IMR-90 (cell line): ENCODE measurements around the gene GNA15. TPM values are rescaled to one million over a fixed set of nuclear protein-coding genes. Genes with fewer than 3 reads are reported as not detected.

Experiments used
- ATAC-seq: fragments of 200-7000 bp; cut with Tn5 transposase; 2 replicates; pipeline ENCODE4 v1.9.1; 2020; ENCODE audit warnings: low read depth, mild to moderate bottlenecking, moderate library complexity
- BruUV-seq: library from RNA; stranded (reverse); fragments of 400-500 nt; replicated peaks from 2 replicates; lab custom pipeline; 2021; lab: Mats Ljungman, UMichigan
- CTCF ChIA-PET: fragments of 300-600 bp; formaldehyde crosslinking; extraction: SDS; loops from one replicate; lab custom pipeline; 2021; ENCODE audit warnings: antibody characterized with exemption; lab: Yijun Ruan, JAX
- POLR2A ChIA-PET: fragments of 300-600 bp; sonication (Branson Sonifier 250); formaldehyde crosslinking; loops from one replicate; lab custom pipeline; 2022; ENCODE audit warnings: antibody characterized with exemption; ENCODE audit not compliant: unreplicated experiment; lab: Charles Lee
- DNase-seq: peaks from one replicate; pipeline ENCODE4 v3.0.0; 2013
- H2AFZ ChIP-seq: replicated peaks from 2 replicates; pipeline ENCODE3; 2013; ENCODE audit warnings: low read length, mild to moderate bottlenecking; ENCODE audit not compliant: poor library complexity
- H2AK5ac ChIP-seq: 2 replicates; pipeline ENCODE4 v1.6.1; 2013; ENCODE audit warnings: low read depth, low read length, inconsistent platforms
- H2AK9ac ChIP-seq: replicated peaks from 2 replicates; pipeline ENCODE3; 2013; ENCODE audit warnings: mild to moderate bottlenecking, low read depth, low read length, moderate library complexity; ENCODE audit not compliant: poor library complexity
- H2BK120ac ChIP-seq: 2 replicates; pipeline ENCODE4 v1.6.1; 2013; ENCODE audit warnings: low read depth, low read length, inconsistent platforms
- H2BK15ac ChIP-seq: 3 replicates; pipeline ENCODE4 v1.6.1; 2013; ENCODE audit warnings: low read depth, low read length, inconsistent platforms
- H2BK20ac ChIP-seq: 2 replicates; pipeline ENCODE4 v1.6.1; 2013; ENCODE audit warnings: low read depth, mild to moderate bottlenecking, inconsistent platforms, low read length, moderate library complexity
- H2BK5ac ChIP-seq: 2 replicates; pipeline ENCODE4 v1.6.1; 2013; ENCODE audit warnings: mild to moderate bottlenecking, low read depth, low read length, inconsistent platforms; ENCODE audit not compliant: poor library complexity, severe bottlenecking
- H3K14ac ChIP-seq: replicated peaks from 2 replicates; pipeline ENCODE4 v1.6.1; 2013; ENCODE audit warnings: low read depth, low read length, inconsistent platforms
- H3K18ac ChIP-seq: 2 replicates; pipeline ENCODE4 v1.6.1; 2013; ENCODE audit warnings: low read depth, low read length, control low read depth
- H3K23ac ChIP-seq: 2 replicates; pipeline ENCODE4 v1.6.1; 2013; ENCODE audit warnings: low read depth, low read length, inconsistent platforms
- H3K27ac ChIP-seq: 2 replicates; pipeline ENCODE4 v1.5.1; 2013; ENCODE audit warnings: mild to moderate bottlenecking, control low read depth, low read length; ENCODE audit not compliant: insufficient read depth
- H3K27me3 ChIP-seq: 2 replicates; pipeline ENCODE4 v1.6.1; 2013; ENCODE audit warnings: low read length; ENCODE audit not compliant: control insufficient read depth, insufficient read depth
- H3K36me3 ChIP-seq: 2 replicates; pipeline ENCODE4 v1.6.1; 2013; ENCODE audit warnings: low read length, mixed read lengths; ENCODE audit not compliant: control insufficient read depth, insufficient read depth
- H3K4ac ChIP-seq: 2 replicates; pipeline ENCODE4 v1.6.1; 2013; ENCODE audit warnings: low read depth, low read length, inconsistent platforms
- H3K4me1 ChIP-seq: 2 replicates; pipeline ENCODE4 v1.6.1; 2013; ENCODE audit warnings: low read length, mixed read lengths; ENCODE audit not compliant: control insufficient read depth, insufficient read depth
- H3K4me2 ChIP-seq: 2 replicates; pipeline ENCODE4 v1.6.1; 2013; ENCODE audit warnings: low read depth, mild to moderate bottlenecking, control low read depth, low read length, moderate library complexity
- H3K4me3 ChIP-seq: 2 replicates; pipeline ENCODE4 v1.5.1; 2013; ENCODE audit warnings: low read depth, mild to moderate bottlenecking, control low read depth, low read length, moderate library complexity; ENCODE audit not compliant: insufficient read depth
- H3K56ac ChIP-seq: 2 replicates; pipeline ENCODE4 v1.6.1; 2013; ENCODE audit warnings: low read length, inconsistent platforms; ENCODE audit not compliant: insufficient read depth; ENCODE audit errors: extremely low read depth
- H3K79me1 ChIP-seq, 2 experiments: 2 replicates each; pipeline ENCODE4 v1.6.1; 2013; ENCODE audit warnings: low read length in 2 of 2, inconsistent platforms in 1 of 2, low read depth in 1 of 2
- H3K9ac ChIP-seq: 2 replicates; pipeline ENCODE4 v1.6.1; 2013; ENCODE audit warnings: low read depth, low read length, control low read depth
- H3K9me1 ChIP-seq: 2 replicates; pipeline ENCODE4 v1.6.1; 2013; ENCODE audit warnings: low read length, inconsistent platforms; ENCODE audit not compliant: insufficient read depth
- H3K9me3 ChIP-seq: 2 replicates; pipeline ENCODE4 v1.6.1; 2013; ENCODE audit warnings: low read length; ENCODE audit not compliant: control insufficient read depth, insufficient read depth
- H4K20me1 ChIP-seq: 2 replicates; pipeline ENCODE4 v1.6.1; 2013; ENCODE audit warnings: low read length, inconsistent platforms; ENCODE audit not compliant: insufficient read depth
- H4K5ac ChIP-seq: 2 replicates; pipeline ENCODE4 v1.6.1; 2013; ENCODE audit warnings: mild to moderate bottlenecking, low read depth, low read length, control low read depth
- H4K8ac ChIP-seq, 2 experiments: 2 replicates each; pipeline ENCODE4 v1.6.1; 2013; ENCODE audit warnings: low read depth in 2 of 2, low read length in 2 of 2, control low read depth in 1 of 2, inconsistent platforms in 1 of 2
- H4K91ac ChIP-seq: 2 replicates; pipeline ENCODE4 v1.6.1; 2013; ENCODE audit warnings: low read depth, low read length, inconsistent platforms; ENCODE audit not compliant: insufficient read depth
- ELK1 ChIP-seq: fragments of 150-350 bp; IDR thresholded peaks from 2 replicates; pipeline ENCODE4 v1.6.1; 2016; ENCODE audit warnings: low read depth, mild to moderate bottlenecking, low read length, moderate library complexity, borderline replicate concordance
- FOS ChIP-seq: fragments of 150-350 bp; IDR thresholded peaks from 2 replicates; pipeline ENCODE4 v1.6.1; 2016; ENCODE audit warnings: low read depth, low read length
- MAZ ChIP-seq: IDR thresholded peaks from 2 replicates; pipeline ENCODE4 v1.6.1; 2012; ENCODE audit warnings: low read depth, mild to moderate bottlenecking, low read length, improper control_type of control experiment, moderate library complexity, borderline replicate concordance
- MXI1 ChIP-seq: IDR thresholded peaks from 2 replicates; pipeline ENCODE4 v1.6.1; 2012; ENCODE audit warnings: low read depth, mild to moderate bottlenecking, low read length, moderate library complexity, borderline replicate concordance
- NFE2L2 ChIP-seq: fragments of 150-350 bp; IDR thresholded peaks from 2 replicates; pipeline ENCODE4 v1.6.1; 2016; ENCODE audit warnings: low read depth, mild to moderate bottlenecking, low read length
- RAD21 ChIP-seq: IDR thresholded peaks from 2 replicates; pipeline ENCODE4 v1.6.1; 2012; ENCODE audit warnings: low read length, improper control_type of control experiment
- WGBS, 2 experiments: methylation state at CpG; one replicate each; pipeline versions ENCODE4 v1.1.5 to v1.1.7; 2013; ENCODE audit warnings: missing lambda C conversion rate in 2 of 2; ENCODE audit not compliant: insufficient read length in 1 of 2; ENCODE audit errors: extremely low coverage in 2 of 2; 5-methylcytosine and 5-hydroxymethylcytosine counted together
- dilution Hi-C: fragments of 300-500 bp; cut with HindIII; formaldehyde crosslinking; loops from one replicate; pipeline ENCODE4 v1.14.3; 2018; ENCODE audit warnings: low sequenced_read_pairs; ENCODE audit not compliant: unreplicated experiment
- in situ Hi-C: fragments of 300-500 bp; cut with MboI; formaldehyde crosslinking; loops from 3 replicates; pipeline ENCODE4 v1.14.3; 2019; ENCODE audit warnings: low sequenced_read_pairs, inconsistent platforms, mixed read lengths
- intact Hi-C: fragments of 100-400 bp; cut with micrococcal nuclease; formaldehyde crosslinking; loops from 2 replicates; pipeline ENCODE4 v1.10.0; 2022
- polyA plus RNA-seq, 3 experiments: library from polyadenylated mRNA; depleted of rRNA; stranded (reverse); fragments of >200 nt; gene quantifications; 2 replicates each; pipeline ENCODE4 v1.2.3, GENCODE V29; 2012; ENCODE audit warnings: low replicate concordance in 1 of 3
- total RNA-seq: library from RNA; depleted of rRNA; stranded (reverse); fragments of >200 nt; gene quantifications from 2 replicates; pipeline ENCODE4 v1.2.3, GENCODE V29; 2012

Gene GNA15
- total and polyA plus RNA-seq, 2 of the 4 experiments (the other 2 are of a cell fraction) = 0.18 TPM; not detected in 1

DNA sequence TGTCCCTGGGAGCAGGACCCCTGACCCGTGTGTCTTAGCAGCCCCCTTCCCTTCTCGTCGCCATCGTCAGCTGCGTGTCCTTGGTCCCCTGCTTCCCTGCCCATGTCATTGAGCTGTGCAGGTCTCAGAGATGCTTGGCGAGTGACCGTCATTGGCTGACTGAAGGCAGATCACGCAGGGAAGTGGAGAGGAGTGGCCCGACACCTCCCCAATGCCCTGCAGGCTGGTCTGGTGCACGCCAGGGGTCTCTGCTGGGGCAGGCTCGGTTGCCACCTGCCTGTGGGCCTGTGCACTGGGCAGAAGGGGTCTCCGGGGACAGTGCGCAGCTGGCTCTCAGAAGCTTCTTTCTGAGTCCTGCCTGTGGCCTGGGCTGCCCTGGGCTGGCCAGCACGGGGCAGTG lies 35.5 kb upstream of the GNA15 start:
- H3K18ac ChIP-seq = no peak overlapping the region
- no peak overlapping the region for H3K9ac ChIP-seq
- H2BK5ac ChIP-seq = no peak overlapping the region
- peak overlapping the region; percentile 28 for H2AK9ac ChIP-seq
- dilution Hi-C loops = no loop called here
- H2BK20ac ChIP-seq = no peak overlapping the region
- H3K4me3 ChIP-seq = no peak overlapping the region
- in situ Hi-C loops = loop anchor here (5.0 kb wide), 1 partner anchor 148 kb away; no protein-coding TSS in a partner anchor
- WGBS, 2 experiments = 85% methylated on average over 12 of the region's 14 CpGs; no CpG with 5 or more reads in 1 of the 2 experiments
- H2AK5ac ChIP-seq = no peak overlapping the region
- intact Hi-C loops = no loop called here
- H3K79me1 ChIP-seq = peaks cover 4 to 86% of the 10 kb centered on the region in 2 experiments; a peak in 3 of 4 replicates
- H3K9me1 ChIP-seq = peaks cover 12% of the 10 kb centered on the region; the same call in 1 of the 2 replicates
- H3K14ac ChIP-seq = no peak overlapping the region
- H4K5ac ChIP-seq = no peak overlapping the region
- H3K27ac ChIP-seq = no peak overlapping the region
- no peak overlapping the region for H4K8ac ChIP-seq
- no peak overlapping the region for H3K4ac ChIP-seq
- no peaks in the 10 kb centered on the region for H3K27me3 ChIP-seq
- ChIA-PET CTCF (no interaction called here), POLR2A (no interaction called here)
- no peak overlapping the region for H3K56ac ChIP-seq
- no peak overlapping the region for H4K91ac ChIP-seq
- H3K4me1 ChIP-seq = peaks cover 22% of the 10 kb centered on the region
- no peak overlapping the region for H2BK120ac ChIP-seq
- no peak overlapping the region for H3K4me2 ChIP-seq
- H2BK15ac ChIP-seq = no peak overlapping the region
- H2AFZ ChIP-seq = no peak overlapping the region
- peaks cover 97% of the 10 kb centered on the region for H4K20me1 ChIP-seq
- H3K36me3 ChIP-seq = no peaks in the 10 kb centered on the region
- no peak for ATAC-seq
- BruUV-seq = no TSS peak
- H3K9me3 ChIP-seq = no peaks in the 10 kb centered on the region
- no peak for DNase-seq
- TF ChIP-seq FOS (no peak), MAZ (no peak), NFE2L2 (no peak), MXI1 (no peak), RAD21 (no peak), ELK1 (no peak)
- H3K23ac ChIP-seq = no peak overlapping the region
